ENCODE data around the gene BNIP3. TPM values are rescaled to one million over a fixed set of nuclear protein-coding genes. Genes with fewer than 3 reads are reported as not detected.

BNIP3 gene
- total and polyA plus RNA-seq, 4 donors = 36.8 to 151 (median 114) TPM

DNA sequence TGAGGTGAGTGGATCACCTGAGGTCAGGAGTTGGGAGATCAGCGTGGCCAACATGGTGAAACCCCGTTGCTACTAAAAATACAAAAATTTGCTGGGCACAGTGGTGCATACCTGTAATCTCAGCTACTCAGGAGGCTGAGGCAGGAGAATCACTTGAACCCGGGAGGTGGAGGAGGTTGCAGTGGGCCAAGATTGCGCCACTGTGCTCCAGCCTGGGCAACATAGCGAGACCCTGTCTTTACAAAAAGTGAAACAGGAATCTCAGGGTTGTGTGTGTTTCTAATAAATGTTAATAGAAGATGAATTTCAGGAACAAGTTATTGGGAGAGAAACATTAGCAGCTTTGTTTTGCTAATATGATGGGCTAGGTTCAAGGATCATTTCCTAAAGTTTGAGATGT is 61.0 kb downstream of the BNIP3 start:
- 89% methylated on average over 5 of the region's 5 CpGs for WGBS
- Histone ChIP-seq H3K27ac (ENCODE audit: low read depth in 1 of 2, low read length in 2 of 2) (no peak overlapping the region), H3K9ac (ENCODE audit: low read depth in 1 of 2, low read length in 2 of 2) (no peak overlapping the region), H3K4me3 (ENCODE audit: low read depth in 1 of 3, low read length in 3 of 3) (no peak overlapping the region), H3K36me3 (ENCODE audit: control insufficient read depth in 4 of 4, insufficient read depth in 3 of 4, low read depth in 1 of 4, low read length in 3 of 4) (no peaks in the 10 kb centered on the region), H3K27me3 (ENCODE audit: control insufficient read depth in 4 of 4, insufficient read depth in 4 of 4, low read length in 3 of 4) (no peaks in the 10 kb centered on the region), H3K4me1 (ENCODE audit: control insufficient read depth in 4 of 4, insufficient read depth in 4 of 4, low read length in 3 of 4) (peaks cover 0 to 3% (median 0%) of the 10 kb centered on the region in 4 donors), H3K9me3 (ENCODE audit: control insufficient read depth in 4 of 4, low read length in 3 of 4) (no peaks in the 10 kb centered on the region)
- TF ChIP-seq, protein P1, sequence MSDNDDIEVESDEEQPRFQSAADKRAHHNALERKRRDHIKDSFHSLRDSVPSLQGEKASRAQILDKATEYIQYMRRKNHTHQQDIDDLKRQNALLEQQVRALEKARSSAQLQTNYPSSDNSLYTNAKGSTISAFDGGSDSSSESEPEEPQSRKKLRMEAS (IDR thresholded peaks at IDR 0.05) = no peak
- no peak for TF ChIP-seq EGR1 (IDR thresholded peaks at IDR 0.05; ENCODE audit: low read depth in 2 of 2)
- no peak for TF ChIP-seq RAD21 (IDR thresholded peaks at IDR 0.05)
- TF ChIP-seq RXRA (IDR thresholded peaks at IDR 0.05) = no peak
- TF ChIP-seq, protein P2, sequence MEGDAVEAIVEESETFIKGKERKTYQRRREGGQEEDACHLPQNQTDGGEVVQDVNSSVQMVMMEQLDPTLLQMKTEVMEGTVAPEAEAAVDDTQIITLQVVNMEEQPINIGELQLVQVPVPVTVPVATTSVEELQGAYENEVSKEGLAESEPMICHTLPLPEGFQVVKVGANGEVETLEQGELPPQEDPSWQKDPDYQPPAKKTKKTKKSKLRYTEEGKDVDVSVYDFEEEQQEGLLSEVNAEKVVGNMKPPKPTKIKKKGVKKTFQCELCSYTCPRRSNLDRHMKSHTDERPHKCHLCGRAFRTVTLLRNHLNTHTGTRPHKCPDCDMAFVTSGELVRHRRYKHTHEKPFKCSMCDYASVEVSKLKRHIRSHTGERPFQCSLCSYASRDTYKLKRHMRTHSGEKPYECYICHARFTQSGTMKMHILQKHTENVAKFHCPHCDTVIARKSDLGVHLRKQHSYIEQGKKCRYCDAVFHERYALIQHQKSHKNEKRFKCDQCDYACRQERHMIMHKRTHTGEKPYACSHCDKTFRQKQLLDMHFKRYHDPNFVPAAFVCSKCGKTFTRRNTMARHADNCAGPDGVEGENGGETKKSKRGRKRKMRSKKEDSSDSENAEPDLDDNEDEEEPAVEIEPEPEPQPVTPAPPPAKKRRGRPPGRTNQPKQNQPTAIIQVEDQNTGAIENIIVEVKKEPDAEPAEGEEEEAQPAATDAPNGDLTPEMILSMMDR (IDR thresholded peaks at IDR 0.05; ENCODE audit: low read depth, low read length, missing input control) = no peak
- TF ChIP-seq, protein P3, sequence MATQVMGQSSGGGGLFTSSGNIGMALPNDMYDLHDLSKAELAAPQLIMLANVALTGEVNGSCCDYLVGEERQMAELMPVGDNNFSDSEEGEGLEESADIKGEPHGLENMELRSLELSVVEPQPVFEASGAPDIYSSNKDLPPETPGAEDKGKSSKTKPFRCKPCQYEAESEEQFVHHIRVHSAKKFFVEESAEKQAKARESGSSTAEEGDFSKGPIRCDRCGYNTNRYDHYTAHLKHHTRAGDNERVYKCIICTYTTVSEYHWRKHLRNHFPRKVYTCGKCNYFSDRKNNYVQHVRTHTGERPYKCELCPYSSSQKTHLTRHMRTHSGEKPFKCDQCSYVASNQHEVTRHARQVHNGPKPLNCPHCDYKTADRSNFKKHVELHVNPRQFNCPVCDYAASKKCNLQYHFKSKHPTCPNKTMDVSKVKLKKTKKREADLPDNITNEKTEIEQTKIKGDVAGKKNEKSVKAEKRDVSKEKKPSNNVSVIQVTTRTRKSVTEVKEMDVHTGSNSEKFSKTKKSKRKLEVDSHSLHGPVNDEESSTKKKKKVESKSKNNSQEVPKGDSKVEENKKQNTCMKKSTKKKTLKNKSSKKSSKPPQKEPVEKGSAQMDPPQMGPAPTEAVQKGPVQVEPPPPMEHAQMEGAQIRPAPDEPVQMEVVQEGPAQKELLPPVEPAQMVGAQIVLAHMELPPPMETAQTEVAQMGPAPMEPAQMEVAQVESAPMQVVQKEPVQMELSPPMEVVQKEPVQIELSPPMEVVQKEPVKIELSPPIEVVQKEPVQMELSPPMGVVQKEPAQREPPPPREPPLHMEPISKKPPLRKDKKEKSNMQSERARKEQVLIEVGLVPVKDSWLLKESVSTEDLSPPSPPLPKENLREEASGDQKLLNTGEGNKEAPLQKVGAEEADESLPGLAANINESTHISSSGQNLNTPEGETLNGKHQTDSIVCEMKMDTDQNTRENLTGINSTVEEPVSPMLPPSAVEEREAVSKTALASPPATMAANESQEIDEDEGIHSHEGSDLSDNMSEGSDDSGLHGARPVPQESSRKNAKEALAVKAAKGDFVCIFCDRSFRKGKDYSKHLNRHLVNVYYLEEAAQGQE (IDR thresholded peaks at IDR 0.05) = no peak
- TF ChIP-seq YY1 (IDR thresholded peaks at IDR 0.05) = no peak
- TF ChIP-seq HNF4A (conservative IDR thresholded peaks at IDR 0.05) = no peak
- TF ChIP-seq, protein P4, sequence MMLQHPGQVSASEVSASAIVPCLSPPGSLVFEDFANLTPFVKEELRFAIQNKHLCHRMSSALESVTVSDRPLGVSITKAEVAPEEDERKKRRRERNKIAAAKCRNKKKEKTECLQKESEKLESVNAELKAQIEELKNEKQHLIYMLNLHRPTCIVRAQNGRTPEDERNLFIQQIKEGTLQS (IDR thresholded peaks at IDR 0.05) = no peak
- no peak for TF ChIP-seq JUND (IDR thresholded peaks at IDR 0.05)
- no peak for TF ChIP-seq TAF1 (conservative IDR thresholded peaks at IDR 0.05)
- TF ChIP-seq NR2F2 (IDR thresholded peaks at IDR 0.05) = no peak
- TF ChIP-seq, protein P5, sequence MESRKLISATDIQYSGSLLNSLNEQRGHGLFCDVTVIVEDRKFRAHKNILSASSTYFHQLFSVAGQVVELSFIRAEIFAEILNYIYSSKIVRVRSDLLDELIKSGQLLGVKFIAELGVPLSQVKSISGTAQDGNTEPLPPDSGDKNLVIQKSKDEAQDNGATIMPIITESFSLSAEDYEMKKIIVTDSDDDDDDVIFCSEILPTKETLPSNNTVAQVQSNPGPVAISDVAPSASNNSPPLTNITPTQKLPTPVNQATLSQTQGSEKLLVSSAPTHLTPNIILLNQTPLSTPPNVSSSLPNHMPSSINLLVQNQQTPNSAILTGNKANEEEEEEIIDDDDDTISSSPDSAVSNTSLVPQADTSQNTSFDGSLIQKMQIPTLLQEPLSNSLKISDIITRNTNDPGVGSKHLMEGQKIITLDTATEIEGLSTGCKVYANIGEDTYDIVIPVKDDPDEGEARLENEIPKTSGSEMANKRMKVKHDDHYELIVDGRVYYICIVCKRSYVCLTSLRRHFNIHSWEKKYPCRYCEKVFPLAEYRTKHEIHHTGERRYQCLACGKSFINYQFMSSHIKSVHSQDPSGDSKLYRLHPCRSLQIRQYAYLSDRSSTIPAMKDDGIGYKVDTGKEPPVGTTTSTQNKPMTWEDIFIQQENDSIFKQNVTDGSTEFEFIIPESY (IDR thresholded peaks at IDR 0.05) = no peak
- no peak for TF ChIP-seq HNF4G (IDR thresholded peaks at IDR 0.05)
- TF ChIP-seq FOXA1 (IDR thresholded peaks at IDR 0.05) = no peak
- no peak for TF ChIP-seq FOXA2 (IDR thresholded peaks at IDR 0.05)
- TF ChIP-seq SP1 (IDR thresholded peaks at IDR 0.05) = no peak
- TF ChIP-seq GABPA (IDR thresholded peaks at IDR 0.05 in 1 of 2, conservative IDR thresholded peaks at IDR 0.05 in 1 of 2) = no peak
- DNase-seq (ENCODE audit: low spot score) = no peak

All from liver (tissue), 9 donors.